DOHH2 (cell line): ENCODE results near the gene HADHA.

Source experiments
- EZH2phosphoT487 ChIP-seq: fragments of 200-600 bp; sonication (generic); IDR thresholded peaks from 2 replicates; pipeline ENCODE4 v1.6.1; 2017; ENCODE audit warnings: borderline replicate concordance, mild to moderate bottlenecking, antibody characterized with exemption, low read length, moderate library complexity, mixed read lengths
- TF ChIP-seq, protein P1 (sequence below): fragments of 200-600 bp; sonication (generic); IDR thresholded peaks from one replicate; pipeline ENCODE4 v1.5.1; 2014; ENCODE audit warnings: antibody characterized with exemption, mild to moderate bottlenecking, low read depth, low read length; ENCODE audit not compliant: poor library complexity, severe bottlenecking

DNA sequence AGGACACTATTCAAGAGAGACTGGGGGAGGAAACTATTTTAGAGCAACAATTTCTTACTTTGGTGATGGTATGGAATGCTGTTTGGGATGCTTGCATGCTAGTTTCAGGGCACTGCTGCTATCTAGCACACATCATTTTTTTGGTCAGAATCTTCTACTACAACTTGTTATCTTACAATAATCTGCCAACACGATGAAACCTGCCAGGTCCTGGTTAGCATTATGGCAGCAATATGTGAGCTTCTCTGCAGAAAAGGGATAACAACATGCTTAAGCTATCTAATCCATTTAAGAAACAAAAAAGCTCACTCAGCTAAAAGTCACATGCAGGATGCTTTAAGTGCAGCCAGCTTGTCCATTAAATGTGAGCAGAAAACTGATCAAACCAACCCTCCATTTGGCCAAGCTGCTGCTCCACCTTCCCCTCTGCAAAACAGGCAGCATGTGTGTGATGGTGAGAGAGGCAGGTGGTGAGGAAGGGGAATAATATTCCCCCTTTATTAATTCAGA lies 41.4 kb downstream of the HADHA start:
- TF ChIP-seq, protein P1, sequence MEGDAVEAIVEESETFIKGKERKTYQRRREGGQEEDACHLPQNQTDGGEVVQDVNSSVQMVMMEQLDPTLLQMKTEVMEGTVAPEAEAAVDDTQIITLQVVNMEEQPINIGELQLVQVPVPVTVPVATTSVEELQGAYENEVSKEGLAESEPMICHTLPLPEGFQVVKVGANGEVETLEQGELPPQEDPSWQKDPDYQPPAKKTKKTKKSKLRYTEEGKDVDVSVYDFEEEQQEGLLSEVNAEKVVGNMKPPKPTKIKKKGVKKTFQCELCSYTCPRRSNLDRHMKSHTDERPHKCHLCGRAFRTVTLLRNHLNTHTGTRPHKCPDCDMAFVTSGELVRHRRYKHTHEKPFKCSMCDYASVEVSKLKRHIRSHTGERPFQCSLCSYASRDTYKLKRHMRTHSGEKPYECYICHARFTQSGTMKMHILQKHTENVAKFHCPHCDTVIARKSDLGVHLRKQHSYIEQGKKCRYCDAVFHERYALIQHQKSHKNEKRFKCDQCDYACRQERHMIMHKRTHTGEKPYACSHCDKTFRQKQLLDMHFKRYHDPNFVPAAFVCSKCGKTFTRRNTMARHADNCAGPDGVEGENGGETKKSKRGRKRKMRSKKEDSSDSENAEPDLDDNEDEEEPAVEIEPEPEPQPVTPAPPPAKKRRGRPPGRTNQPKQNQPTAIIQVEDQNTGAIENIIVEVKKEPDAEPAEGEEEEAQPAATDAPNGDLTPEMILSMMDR, result no peak
- TF ChIP-seq EZH2phosphoT487, result no peak
